ENCODE measurements around the gene ZEB1. TPM values are rescaled to one million over a fixed set of nuclear protein-coding genes. Genes with fewer than 3 reads are reported as not detected.

Gene ZEB1
- total and polyA plus RNA-seq, 2 of the 13 experiments (the other 11 are each of a cell fraction or from before 2014, with no cell fraction given), result 9.6 to 18.0 TPM

GRCh38 chr10:31318854-31319601 is at the start of gene ZEB1 (continued):
- TF ChIP-seq SOX6 (IDR thresholded peaks at IDR 0.05), result no peak
- TF ChIP-seq SOX6 (CRISPR knock-in tag; IDR thresholded peaks at IDR 0.05), result peak; percentile 12; the same call in 1 of the 2 replicates
- TF ChIP-seq, protein P1, sequence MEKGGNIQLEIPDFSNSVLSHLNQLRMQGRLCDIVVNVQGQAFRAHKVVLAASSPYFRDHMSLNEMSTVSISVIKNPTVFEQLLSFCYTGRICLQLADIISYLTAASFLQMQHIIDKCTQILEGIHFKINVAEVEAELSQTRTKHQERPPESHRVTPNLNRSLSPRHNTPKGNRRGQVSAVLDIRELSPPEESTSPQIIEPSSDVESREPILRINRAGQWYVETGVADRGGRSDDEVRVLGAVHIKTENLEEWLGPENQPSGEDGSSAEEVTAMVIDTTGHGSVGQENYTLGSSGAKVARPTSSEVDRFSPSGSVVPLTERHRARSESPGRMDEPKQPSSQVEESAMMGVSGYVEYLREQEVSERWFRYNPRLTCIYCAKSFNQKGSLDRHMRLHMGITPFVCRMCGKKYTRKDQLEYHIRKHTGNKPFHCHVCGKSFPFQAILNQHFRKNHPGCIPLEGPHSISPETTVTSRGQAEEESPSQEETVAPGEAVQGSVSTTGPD (CRISPR knock-in tag; IDR thresholded peaks at IDR 0.05), result no peak
- TF ChIP-seq RNF219 (CRISPR knock-in tag; IDR thresholded peaks at IDR 0.05), result no peak
- TF ChIP-seq JUNB (CRISPR knock-in tag; IDR thresholded peaks at IDR 0.05; ENCODE audit: borderline replicate concordance), result no peak
- TF ChIP-seq ZNF749 (CRISPR knock-in tag; IDR thresholded peaks at IDR 0.05; ENCODE audit: borderline replicate concordance), result no peak
- TF ChIP-seq ZNF883 (CRISPR knock-in tag; IDR thresholded peaks at IDR 0.05; ENCODE audit: not compliant biosample characterization), result no peak
- TF ChIP-seq ZFP90 (CRISPR knock-in tag; IDR thresholded peaks at IDR 0.05; ENCODE audit: borderline replicate concordance), result no peak
- TF ChIP-seq ZNF746 (CRISPR knock-in tag; IDR thresholded peaks at IDR 0.05), result peak; percentile 7; the same call in 1 of the 2 replicates
- no peak for TF ChIP-seq KAT2B (IDR thresholded peaks at IDR 0.05; ENCODE audit: borderline replicate concordance, low read depth, low read length)
- TF ChIP-seq NONO (IDR thresholded peaks at IDR 0.05), result no peak
- no peak for TF ChIP-seq NONO (CRISPR knock-in tag; conservative IDR thresholded peaks at IDR 0.05)
- TF ChIP-seq, protein P2, sequence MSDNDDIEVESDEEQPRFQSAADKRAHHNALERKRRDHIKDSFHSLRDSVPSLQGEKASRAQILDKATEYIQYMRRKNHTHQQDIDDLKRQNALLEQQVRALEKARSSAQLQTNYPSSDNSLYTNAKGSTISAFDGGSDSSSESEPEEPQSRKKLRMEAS (IDR thresholded peaks at IDR 0.05), result peak; percentile 22; the same call in 1 of the 2 replicates
- TF ChIP-seq ZSCAN25 (CRISPR knock-in tag; IDR thresholded peaks at IDR 0.05), result peak; percentile 77; the same call in 1 of the 2 replicates
- no peak; the same call in 1 of the 2 replicates for TF ChIP-seq HOXA9 (CRISPR knock-in tag; IDR thresholded peaks at IDR 0.05; ENCODE audit: borderline replicate concordance)
- TF ChIP-seq, protein P3, sequence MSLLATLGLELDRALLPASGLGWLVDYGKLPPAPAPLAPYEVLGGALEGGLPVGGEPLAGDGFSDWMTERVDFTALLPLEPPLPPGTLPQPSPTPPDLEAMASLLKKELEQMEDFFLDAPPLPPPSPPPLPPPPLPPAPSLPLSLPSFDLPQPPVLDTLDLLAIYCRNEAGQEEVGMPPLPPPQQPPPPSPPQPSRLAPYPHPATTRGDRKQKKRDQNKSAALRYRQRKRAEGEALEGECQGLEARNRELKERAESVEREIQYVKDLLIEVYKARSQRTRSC (CRISPR knock-in tag; IDR thresholded peaks at IDR 0.05; ENCODE audit: low read depth), result 0 out of 2 replicates have a peak, but pooled peaks have one; percentile 13
- TF ChIP-seq ZFP36 (IDR thresholded peaks at IDR 0.05; ENCODE audit: borderline replicate concordance, low read depth, low read length, partially characterized antibody), result no peak
- no peak for TF ChIP-seq RFXAP (CRISPR knock-in tag; IDR thresholded peaks at IDR 0.05; ENCODE audit: borderline replicate concordance)
- TF ChIP-seq IKZF4 (CRISPR knock-in tag; IDR thresholded peaks at IDR 0.05; ENCODE audit: borderline replicate concordance, low read depth, not compliant biosample characterization), result no peak
